Trophoblast cell (in vitro differentiated cells and primary cell): ENCODE results near the gene CHDH.

Source experiments
- DNase-seq, 2 donors: peaks; one replicate each; pipeline ENCODE4 v3.0.0-alpha.2; 2016
- H2AFZ ChIP-seq: 2 replicates; pipeline ENCODE4 v1.6.1; 2013; ENCODE audit warnings: low read length, moderate library complexity, mild to moderate bottlenecking; ENCODE audit not compliant: insufficient read depth, poor library complexity
- H2AK5ac ChIP-seq: 2 replicates; pipeline ENCODE4 v1.6.1; 2013; ENCODE audit warnings: mild to moderate bottlenecking, low read length
- H2BK120ac ChIP-seq: 2 replicates; pipeline ENCODE4 v1.6.1; 2013; ENCODE audit warnings: low read length, mild to moderate bottlenecking, moderate library complexity; ENCODE audit not compliant: insufficient read depth, poor library complexity
- H2BK12ac ChIP-seq: 2 replicates; pipeline ENCODE4 v1.6.1; 2013; ENCODE audit warnings: mild to moderate bottlenecking, low read length, moderate library complexity
- H2BK5ac ChIP-seq: 2 replicates; pipeline ENCODE4 v1.6.1; 2013; ENCODE audit warnings: low read length, low read depth, moderate library complexity, mild to moderate bottlenecking; ENCODE audit not compliant: poor library complexity
- H3K14ac ChIP-seq: 2 replicates; pipeline ENCODE4 v1.6.1; 2013; ENCODE audit warnings: mild to moderate bottlenecking, low read length
- H3K18ac ChIP-seq: 2 replicates; pipeline ENCODE4 v1.6.1; 2013; ENCODE audit warnings: mild to moderate bottlenecking, low read length
- H3K23ac ChIP-seq: 2 replicates; pipeline ENCODE4 v1.6.1; 2013; ENCODE audit warnings: low read length
- H3K27ac ChIP-seq: 2 replicates; pipeline ENCODE4 v1.5.1; 2013; ENCODE audit warnings: low read depth, mild to moderate bottlenecking, inconsistent platforms, low read length, moderate library complexity
- H3K27me3 ChIP-seq: 2 replicates; pipeline ENCODE4 v1.6.1; 2013; ENCODE audit warnings: inconsistent platforms, mild to moderate bottlenecking, low read length, moderate library complexity; ENCODE audit not compliant: insufficient read depth
- H3K36me3 ChIP-seq, 2 experiments: 1 replicate in 1 of 2; 2 replicates in 1 of 2; pipeline ENCODE4 v1.6.1; 2013; ENCODE audit warnings: low read length in 2 of 2, mild to moderate bottlenecking in 2 of 2, moderate library complexity in 1 of 2; ENCODE audit not compliant: insufficient read depth in 2 of 2, control insufficient read depth in 1 of 2
- H3K4ac ChIP-seq: 2 replicates; pipeline ENCODE4 v1.6.1; 2013; ENCODE audit warnings: low read depth, mild to moderate bottlenecking, low read length, moderate library complexity
- H3K4me1 ChIP-seq, 2 experiments: 1 replicate in 1 of 2; 2 replicates in 1 of 2; pipeline ENCODE4 v1.6.1; 2013; ENCODE audit warnings: low read length in 2 of 2, mild to moderate bottlenecking in 2 of 2, moderate library complexity in 1 of 2; ENCODE audit not compliant: insufficient read depth in 2 of 2, control insufficient read depth in 1 of 2
- H3K4me2 ChIP-seq: 2 replicates; pipeline ENCODE4 v1.6.1; 2013; ENCODE audit warnings: inconsistent platforms, mild to moderate bottlenecking, low read length, moderate library complexity
- H3K4me3 ChIP-seq: 2 replicates; pipeline ENCODE4 v1.5.1; 2013; ENCODE audit warnings: mild to moderate bottlenecking, low read depth, low read length, inconsistent platforms
- H3K79me1 ChIP-seq: one replicate; pipeline ENCODE4 v1.6.1; 2013; ENCODE audit warnings: low read length
- H3K79me2 ChIP-seq: 2 replicates; pipeline ENCODE4 v1.6.1; 2013; ENCODE audit warnings: low read length, mild to moderate bottlenecking; ENCODE audit not compliant: control insufficient read depth, insufficient read depth, poor library complexity
- H3K9ac ChIP-seq: 2 replicates; pipeline ENCODE4 v1.6.1; 2013; ENCODE audit warnings: mild to moderate bottlenecking, low read length
- H3K9me3 ChIP-seq: 2 replicates; pipeline ENCODE4 v1.6.1; 2013; ENCODE audit warnings: low read depth, mild to moderate bottlenecking, control low read depth, inconsistent platforms, low read length; ENCODE audit not compliant: insufficient read depth
- H4K12ac ChIP-seq: 2 replicates; pipeline ENCODE4 v1.6.1; 2013; ENCODE audit warnings: low read depth, mild to moderate bottlenecking, low read length, moderate library complexity
- H4K8ac ChIP-seq: 2 replicates; pipeline ENCODE4 v1.6.1; 2013; ENCODE audit warnings: low read depth, mild to moderate bottlenecking, low read length, moderate library complexity
- H4K91ac ChIP-seq: one replicate; pipeline ENCODE4 v1.6.1; 2013; ENCODE audit warnings: low read depth, mild to moderate bottlenecking, low read length, moderate library complexity
- WGBS: extraction: QIAGEN DNeasy Blood & Tissue Kit; methylation state at CpG from one replicate; pipeline ENCODE4 v1.1.7; 2013; ENCODE audit warnings: missing lambda C conversion rate; ENCODE audit not compliant: insufficient read length, insufficient coverage; ENCODE audit errors: extremely low coverage; 5-methylcytosine and 5-hydroxymethylcytosine counted together

Gene CHDH

GRCh38 chr3:53865732-53866499, 19.7 kb upstream of the CHDH start:
- peaks cover 19 to 32% of the 10 kb centered on the region in 2 experiments for H3K36me3 ChIP-seq
- H3K27ac ChIP-seq, result no peak overlapping the region
- H3K79me2 ChIP-seq, result no peaks in the 10 kb centered on the region
- H3K4ac ChIP-seq, result no peak overlapping the region
- no peak overlapping the region for H3K4me2 ChIP-seq
- H2AFZ ChIP-seq, result no peak overlapping the region
- H3K79me1 ChIP-seq, result no peaks in the 10 kb centered on the region
- H3K4me1 ChIP-seq, result no peaks in the 10 kb centered on the region
- no peak overlapping the region for H3K4me3 ChIP-seq
- no peak overlapping the region for H4K8ac ChIP-seq
- H3K9ac ChIP-seq, result no peak overlapping the region
- H3K18ac ChIP-seq, result no peak overlapping the region
- H4K91ac ChIP-seq, result no peak overlapping the region
- H2BK12ac ChIP-seq, result no peak overlapping the region
- no CpG with 5 or more reads among the region's 5 CpGs for WGBS
- H2BK5ac ChIP-seq, result no peak overlapping the region
- no peak overlapping the region for H4K12ac ChIP-seq
- H2BK120ac ChIP-seq, result no peak overlapping the region
- no peaks in the 10 kb centered on the region for H3K9me3 ChIP-seq
- H3K27me3 ChIP-seq, result no peaks in the 10 kb centered on the region
- H3K23ac ChIP-seq, result no peak overlapping the region
- no peak overlapping the region for H3K14ac ChIP-seq
- H2AK5ac ChIP-seq, result no peak overlapping the region
- DNase-seq, result no peak

GRCh38 chr3:53863145-53863544, 16.9 kb upstream of the CHDH start:
- H3K4me1 ChIP-seq, result no peaks in the 10 kb centered on the region
- no peaks in the 10 kb centered on the region for H3K9me3 ChIP-seq
- H3K18ac ChIP-seq, result no peak overlapping the region
- no peak overlapping the region for H3K4me2 ChIP-seq
- H3K14ac ChIP-seq, result no peak overlapping the region
- H4K8ac ChIP-seq, result no peak overlapping the region
- no CpG with 5 or more reads among the region's 1 CpG for WGBS
- H3K4me3 ChIP-seq, result no peak overlapping the region
- H3K79me1 ChIP-seq, result no peaks in the 10 kb centered on the region
- H3K36me3 ChIP-seq, result peaks cover 10 to 18% of the 10 kb centered on the region in 2 experiments
- no peaks in the 10 kb centered on the region for H3K27me3 ChIP-seq
- H3K27ac ChIP-seq, result no peak overlapping the region
- no peak overlapping the region for H3K23ac ChIP-seq
- H2BK12ac ChIP-seq, result no peak overlapping the region
- no peak overlapping the region for H2AK5ac ChIP-seq
- H2BK120ac ChIP-seq, result no peak overlapping the region
- no peak overlapping the region for H4K91ac ChIP-seq
- no peak overlapping the region for H3K4ac ChIP-seq
- no peak overlapping the region for H2BK5ac ChIP-seq
- no peak overlapping the region for H2AFZ ChIP-seq
- no peak for DNase-seq
- H3K79me2 ChIP-seq, result no peaks in the 10 kb centered on the region
- no peak overlapping the region for H3K9ac ChIP-seq
- no peak overlapping the region for H4K12ac ChIP-seq

GRCh38 chr3:53862241-53862640, 16.0 kb upstream of the CHDH start:
- Histone ChIP-seq H3K79me1 (no peaks in the 10 kb centered on the region), H2BK12ac (no peak overlapping the region), H4K12ac (no peak overlapping the region), H3K9me3 (no peaks in the 10 kb centered on the region), H3K4me2 (no peak overlapping the region), H4K8ac (no peak overlapping the region), H3K79me2 (no peaks in the 10 kb centered on the region), H3K4ac (no peak overlapping the region), H4K91ac (no peak overlapping the region), H3K36me3 (peaks cover 8 to 14% of the 10 kb centered on the region in 2 experiments), H3K4me1 (no peaks in the 10 kb centered on the region), H3K9ac (no peak overlapping the region), H2BK120ac (no peak overlapping the region), H3K18ac (no peak overlapping the region), H3K4me3 (no peak overlapping the region), H3K14ac (no peak overlapping the region), H3K27ac (no peak overlapping the region), H3K23ac (no peak overlapping the region), H2AK5ac (no peak overlapping the region), H2BK5ac (no peak overlapping the region), H3K27me3 (no peaks in the 10 kb centered on the region), H2AFZ (no peak overlapping the region)
- no CpG with 5 or more reads among the region's 3 CpGs for WGBS
- no peak for DNase-seq

- DNase-seq, result no peak
- Histone ChIP-seq H3K36me3 (peaks cover 6 to 11% of the 10 kb centered on the region in 2 experiments), H3K9ac (no peak overlapping the region), H4K12ac (no peak overlapping the region), H3K18ac (no peak overlapping the region), H3K4ac (no peak overlapping the region), H3K27me3 (no peaks in the 10 kb centered on the region), H3K79me1 (no peaks in the 10 kb centered on the region), H3K4me3 (no peak overlapping the region), H3K23ac (no peak overlapping the region), H3K27ac (no peak overlapping the region), H4K8ac (no peak overlapping the region), H2AK5ac (no peak overlapping the region), H2BK5ac (no peak overlapping the region), H3K4me2 (no peak overlapping the region), H3K4me1 (no peaks in the 10 kb centered on the region), H2BK120ac (no peak overlapping the region), H3K14ac (no peak overlapping the region), H2BK12ac (no peak overlapping the region), H2AFZ (no peak overlapping the region), H4K91ac (no peak overlapping the region), H3K79me2 (no peaks in the 10 kb centered on the region), H3K9me3 (no peaks in the 10 kb centered on the region)
- no CpG with 5 or more reads among the region's 4 CpGs for WGBS
Measured at GRCh38 chr3:53860196-53860595, 14.0 kb upstream of the CHDH start.
